Embryonic facial prominence (tissue), 1 donor: ENCODE results near the gene OGDH.
"Not testable (repeated sequence)": the region's sequence is repeated elsewhere in the genome, so short reads cannot be mapped to it uniquely, and the experiment has no call there.

Experiments
- DNase-seq: peaks from one replicate; pipeline ENCODE4 v3.0.0-alpha.2; 2016; ENCODE audit errors: extremely low spot score

OGDH gene

DNA sequence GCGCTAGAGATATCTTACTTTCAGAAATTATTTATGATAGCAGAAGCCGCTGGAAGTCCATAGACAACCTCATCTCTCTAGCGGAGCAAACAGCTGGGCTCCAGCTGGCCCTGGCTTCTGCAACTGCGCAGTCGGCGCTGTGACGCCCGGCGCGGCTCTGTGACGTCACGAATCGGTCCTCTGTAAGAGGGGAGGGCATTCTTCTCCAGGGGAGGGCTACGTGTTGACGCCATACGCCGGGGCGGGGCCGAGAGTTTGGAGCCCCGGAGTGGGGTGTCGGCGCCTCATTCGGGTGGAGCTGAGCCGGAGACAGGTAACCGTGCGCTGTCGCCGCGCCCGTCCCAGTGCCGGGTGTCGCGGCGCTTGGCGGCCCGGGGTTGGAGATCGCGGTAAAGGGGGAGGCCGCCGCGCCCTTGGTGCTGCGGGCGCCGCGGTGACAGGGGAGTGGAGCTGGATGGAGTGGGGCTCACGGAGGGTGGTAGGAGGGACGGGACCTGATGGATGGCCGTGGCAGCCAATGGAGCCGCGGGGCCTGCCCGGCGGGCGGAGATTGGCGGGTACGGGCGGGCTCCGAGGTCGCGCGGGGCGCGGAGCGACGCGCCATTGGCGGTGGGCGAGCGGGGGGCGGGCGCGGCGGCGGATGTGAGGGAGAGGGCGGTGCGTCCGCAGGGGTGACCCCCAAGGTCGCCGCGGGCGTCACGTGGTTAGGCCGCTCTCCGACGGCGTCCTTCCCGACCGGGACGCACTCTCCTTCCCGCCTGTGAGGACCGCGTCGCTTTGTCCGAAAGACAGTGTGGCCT, at the start of gene OGDH:
TSS of gene OGDH (plus strand) at position 287 of the 800 bp plus-strand sequence. CDS start 17,717 bp downstream, outside the sequence.
- peak; percentile 98 for DNase-seq

DNA sequence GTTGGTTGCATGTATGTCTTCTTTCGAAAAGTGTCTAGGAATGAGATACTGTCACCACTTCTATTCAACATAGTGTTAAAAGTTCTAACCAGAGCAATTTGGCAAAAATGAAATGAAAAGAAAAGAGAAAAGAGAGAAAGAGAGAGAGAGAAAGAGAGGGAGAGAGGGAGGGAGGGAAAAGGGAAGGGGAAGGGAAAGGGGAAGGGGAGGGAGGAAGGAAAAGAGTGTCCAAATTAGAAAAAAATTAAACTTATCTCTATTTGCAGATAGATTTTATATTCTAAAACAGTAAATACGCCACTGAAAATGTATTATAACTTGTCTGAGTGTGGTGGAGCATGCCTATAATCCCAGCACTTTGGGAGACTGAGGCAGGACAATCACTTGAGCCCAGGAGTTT, 48.9 kb upstream of the OGDH start:
- DNase-seq: no peak

DNA sequence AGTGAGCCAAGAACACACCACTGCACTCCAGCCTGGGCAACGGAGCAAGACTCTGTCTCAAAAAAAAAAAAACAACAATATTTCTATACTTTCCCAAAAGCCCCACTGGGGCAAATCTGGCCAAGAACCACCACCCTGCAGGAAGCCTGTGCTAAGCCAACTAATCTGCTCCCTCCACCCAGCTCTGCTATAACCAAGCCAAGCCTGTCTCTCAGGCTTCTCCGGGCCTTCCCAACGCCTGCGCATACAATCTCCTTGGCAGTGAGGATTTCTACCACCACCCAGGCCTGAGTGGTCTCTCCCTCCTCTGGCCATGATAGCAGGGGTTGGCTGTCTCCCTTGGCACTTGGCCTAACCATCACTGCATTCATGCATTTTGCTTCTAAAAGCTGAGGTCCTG, 46.9 kb upstream of the OGDH start:
- DNase-seq: no peak

DNA sequence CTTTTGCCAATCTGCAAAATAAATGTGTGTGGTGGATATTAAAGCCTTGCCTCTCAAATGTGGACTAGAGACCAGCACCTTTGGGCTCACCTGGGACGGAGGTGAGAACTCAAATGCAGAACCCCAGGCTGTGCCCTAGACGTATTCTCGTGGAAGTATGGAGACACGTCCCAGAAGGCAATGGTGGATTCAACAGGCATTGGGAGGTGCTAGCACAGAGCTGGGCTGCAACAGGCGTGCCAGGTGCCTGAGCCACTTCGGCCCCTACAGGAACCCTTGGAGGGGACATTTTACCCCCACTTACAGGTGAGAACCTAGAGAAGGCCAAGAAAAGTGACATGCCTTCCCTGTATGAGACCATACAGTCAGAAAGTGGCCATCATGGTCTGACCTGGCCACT, 44.9 kb upstream of the OGDH start:
- DNase-seq: no peak

DNA sequence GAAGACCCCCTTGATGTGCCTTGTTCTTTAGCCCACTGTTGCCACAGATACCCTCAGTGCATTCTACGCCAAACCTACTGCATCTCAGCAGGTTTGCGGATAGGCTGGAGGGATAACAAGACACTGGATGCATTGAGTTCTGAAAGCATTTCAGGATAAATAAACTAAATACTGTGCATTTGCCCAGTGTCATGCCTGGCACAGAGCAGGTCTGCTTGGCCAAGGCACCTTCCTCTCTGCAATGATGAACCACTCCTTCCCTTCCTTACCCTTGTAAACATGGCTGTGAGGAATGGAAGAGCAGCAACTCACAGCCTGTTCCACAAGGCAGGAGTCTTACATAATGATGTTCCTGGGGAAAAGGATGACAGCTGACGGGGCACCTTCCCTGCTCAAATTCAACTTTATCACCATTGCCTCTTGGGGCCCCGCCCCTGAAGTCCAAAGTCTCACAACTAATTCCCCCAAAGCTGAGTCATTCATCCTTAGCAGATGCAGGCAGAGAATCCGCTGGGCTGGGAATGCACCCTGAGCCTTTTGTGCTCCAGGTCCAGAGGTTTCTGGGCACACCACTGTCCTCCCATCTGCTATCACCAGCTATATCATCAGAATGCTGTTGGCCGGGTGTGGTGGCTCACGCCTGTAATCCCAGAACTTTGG, 44.3 kb upstream of the OGDH start:
- no peak for DNase-seq

DNA sequence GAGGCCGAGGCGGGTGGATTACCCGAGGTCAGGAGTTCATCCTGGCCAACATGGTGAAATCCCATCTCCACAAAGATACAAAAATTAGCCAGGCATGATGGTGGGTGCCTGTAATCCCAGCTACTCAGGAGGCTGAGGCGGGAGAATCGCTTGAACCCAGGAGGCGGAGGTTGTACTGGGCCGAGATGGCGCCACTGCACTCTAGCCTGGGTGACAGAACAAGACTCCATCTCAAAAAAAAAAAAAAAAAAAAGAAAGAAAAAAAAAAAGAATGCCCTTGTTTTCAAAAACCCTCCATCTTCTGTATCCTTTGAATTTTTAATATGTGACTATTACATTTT, 43.8 kb upstream of the OGDH start:
- DNase-seq: not testable (repeated sequence)

DNA sequence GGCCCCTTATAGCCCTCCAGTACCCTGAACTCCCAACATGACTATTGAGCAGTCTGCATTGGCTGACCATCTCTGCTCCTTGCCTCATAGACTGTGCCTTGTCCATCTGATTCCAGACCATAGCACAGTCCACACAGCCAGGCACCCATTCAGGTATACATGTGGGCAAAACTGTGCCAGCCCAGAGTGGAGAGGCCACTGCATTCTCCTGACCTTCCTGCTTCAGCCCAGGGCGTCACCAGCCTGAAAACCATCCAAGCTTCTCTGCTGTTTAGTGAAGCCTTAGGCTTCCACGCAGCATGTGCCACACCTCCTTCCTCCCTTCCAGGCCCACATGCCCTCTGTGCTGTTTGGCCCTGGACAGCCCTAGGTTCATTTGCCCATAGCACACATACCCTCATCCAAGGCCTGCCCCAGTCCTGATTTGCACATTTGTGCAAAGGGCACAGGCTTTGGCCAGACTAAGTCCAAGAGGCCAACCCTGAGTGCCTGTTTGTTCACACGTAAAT, 43.2 kb upstream of the OGDH start:
- no peak for DNase-seq

DNA sequence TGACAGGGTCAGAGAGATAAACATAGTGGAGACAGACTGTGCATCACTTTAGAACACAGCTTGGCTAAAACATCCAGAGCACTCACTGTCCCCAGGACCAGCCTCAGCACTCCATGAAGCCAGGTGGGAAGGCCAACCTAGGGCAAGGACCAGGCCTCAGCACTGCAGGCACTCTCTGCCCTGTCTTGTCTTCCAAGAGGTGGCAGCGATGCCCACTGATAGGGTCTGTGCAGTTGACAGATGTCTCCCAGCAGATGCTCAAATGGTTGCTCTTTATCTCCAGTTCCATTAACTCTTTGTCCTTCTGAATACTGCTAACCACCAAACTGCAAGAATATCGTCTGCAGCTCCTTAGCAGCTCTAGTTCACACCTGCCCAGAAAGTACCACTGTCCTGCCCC, 41.8 kb upstream of the OGDH start:
- no peak for DNase-seq

DNA sequence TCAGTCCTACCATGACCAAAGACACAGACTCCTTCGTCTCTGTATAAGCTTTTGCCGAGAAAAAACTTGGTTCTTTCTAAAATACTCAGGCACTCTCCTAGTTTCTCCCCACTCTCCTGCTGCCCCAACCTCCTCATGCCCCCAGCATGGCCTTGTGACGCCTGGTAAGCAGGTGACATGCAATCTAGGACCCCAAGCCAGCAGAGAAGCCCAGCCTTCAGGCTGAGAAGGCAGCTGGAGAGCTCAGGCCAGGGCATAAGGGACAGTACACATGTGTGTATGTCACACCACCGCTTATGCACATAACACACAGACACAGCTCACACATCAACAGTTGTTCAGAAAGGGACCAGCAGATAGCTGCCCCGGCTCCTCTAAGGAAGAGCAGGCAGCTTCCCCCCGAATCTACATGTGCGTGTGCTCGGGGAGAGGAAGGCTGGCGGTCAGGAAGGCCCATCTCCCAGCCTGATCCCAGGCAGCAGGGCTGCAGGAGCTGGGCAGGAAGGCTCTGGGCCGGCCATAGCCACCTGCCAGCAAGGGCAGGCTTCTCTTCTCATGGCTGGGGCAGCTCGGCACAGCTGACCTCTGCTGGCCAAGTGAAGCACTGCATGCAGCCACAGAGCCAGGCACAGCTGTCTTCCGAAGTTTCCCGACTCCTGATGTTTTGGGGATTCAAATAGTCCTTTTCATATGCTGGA, 41.2 kb upstream of the OGDH start:
- DNase-seq: no peak

DNA sequence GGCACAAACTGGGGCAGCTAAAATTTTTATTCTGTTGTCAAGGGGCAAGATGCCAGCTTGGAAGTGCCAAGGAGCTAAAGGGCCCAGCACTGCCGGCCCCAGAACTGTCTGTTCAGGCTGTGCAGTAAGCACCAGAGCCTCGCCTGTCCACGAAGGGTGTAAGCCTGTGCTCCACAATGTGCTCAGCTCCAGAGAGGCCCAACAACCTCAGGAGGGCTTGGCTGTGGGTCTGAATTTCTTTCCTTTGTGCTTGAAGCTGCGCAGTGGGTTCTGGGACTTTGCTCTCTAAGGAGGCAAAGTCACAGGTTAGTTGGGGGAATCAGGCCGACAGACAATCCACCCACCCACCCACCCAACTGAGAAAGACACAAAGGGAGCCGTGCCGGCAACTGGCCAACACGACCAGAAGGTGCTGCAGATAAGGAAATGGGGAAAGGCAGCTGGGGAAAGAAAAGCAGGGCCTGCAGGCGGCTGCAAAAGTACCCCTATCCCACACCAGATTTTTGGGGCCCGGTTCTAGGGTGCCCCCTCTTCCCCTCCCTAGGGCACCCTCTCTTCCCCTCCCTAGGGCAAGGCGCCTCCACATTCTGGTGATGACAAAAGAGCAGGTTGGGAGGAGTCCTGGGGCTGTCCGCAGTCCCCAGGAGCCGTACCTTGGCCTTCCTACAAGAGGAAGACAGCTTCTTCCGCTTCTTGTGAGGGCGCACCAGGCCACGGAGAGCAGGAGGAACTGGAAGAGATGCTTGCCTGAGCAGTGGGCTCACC, 40.5 kb upstream of the OGDH start:
- DNase-seq: no peak

DNA sequence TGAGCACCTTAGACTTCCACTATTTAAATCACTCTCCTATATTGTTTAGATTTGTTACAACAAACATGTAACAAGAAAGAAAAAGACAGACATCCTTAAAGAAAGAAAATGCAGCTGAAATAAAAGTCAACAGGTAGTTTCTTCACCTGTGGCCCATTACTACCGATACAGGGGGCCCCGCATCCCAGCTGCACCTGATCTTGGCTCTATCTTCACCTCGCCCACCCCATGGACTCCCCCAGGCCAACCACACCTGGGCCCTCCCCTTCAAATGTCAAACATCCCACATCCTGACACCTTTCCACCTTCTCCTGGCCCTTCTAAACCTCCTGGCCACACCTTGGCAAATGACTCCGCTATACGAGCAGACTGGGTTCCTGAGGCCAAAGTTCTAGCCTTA, 39.7 kb upstream of the OGDH start:
- no peak for DNase-seq

DNA sequence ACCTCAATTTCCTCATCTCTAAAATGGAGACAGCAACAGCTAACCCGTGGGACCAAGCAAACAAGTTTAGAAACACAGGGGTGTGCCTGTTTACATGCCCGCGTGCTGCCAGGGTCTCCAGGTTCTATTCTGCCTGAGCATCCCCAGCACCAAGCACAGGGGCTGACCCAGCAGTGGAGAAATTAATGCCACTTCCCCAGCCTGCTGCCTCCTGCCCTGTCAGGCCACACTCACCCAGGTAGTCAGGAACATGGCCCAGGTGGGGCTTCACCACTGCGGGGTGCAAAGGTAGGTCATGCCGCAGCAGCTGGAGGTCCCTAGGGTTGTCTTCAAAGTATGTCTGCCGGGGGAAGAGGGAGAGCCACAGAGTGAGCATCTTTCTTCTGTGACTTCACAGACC, 38.5 kb upstream of the OGDH start:
- no peak for DNase-seq

DNA sequence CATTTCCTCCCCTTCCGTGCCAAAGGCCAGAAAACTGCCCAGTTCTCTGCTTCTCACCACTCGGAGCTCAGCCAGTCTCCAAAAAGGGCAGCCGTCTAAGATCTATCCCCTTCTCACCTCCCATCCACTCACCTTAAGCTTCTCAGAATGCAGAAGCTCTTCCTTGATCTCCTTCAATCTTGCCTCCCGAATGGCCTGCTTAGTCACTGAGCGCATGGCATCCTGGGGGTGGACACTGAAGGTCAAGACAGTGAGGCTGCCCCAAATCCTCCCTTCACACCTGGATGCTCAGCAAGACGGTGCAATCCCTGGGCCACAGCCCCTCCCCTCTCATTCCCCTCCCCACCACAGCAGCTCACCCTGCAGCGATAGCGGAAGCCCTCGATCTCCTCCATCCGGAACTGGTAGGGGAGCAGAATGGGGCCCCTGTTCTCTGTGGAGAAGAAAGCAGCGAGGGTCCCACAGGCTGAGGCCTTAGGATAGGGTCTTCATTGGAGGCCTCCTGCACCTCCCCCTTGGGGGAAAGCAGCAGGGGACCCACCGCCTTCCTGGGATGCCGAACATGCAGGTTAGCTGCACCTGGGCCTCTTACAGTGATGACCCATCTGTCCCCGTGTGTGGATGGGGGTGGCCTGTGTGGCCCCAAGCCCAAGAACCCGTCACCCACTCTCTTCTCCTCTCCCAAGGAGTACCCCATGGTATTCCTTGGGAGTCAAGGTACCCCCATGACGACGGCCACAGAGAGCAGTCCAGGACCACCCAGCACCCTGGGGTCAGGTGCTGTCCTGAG, 37.5 kb upstream of the OGDH start:
- no peak for DNase-seq

DNA sequence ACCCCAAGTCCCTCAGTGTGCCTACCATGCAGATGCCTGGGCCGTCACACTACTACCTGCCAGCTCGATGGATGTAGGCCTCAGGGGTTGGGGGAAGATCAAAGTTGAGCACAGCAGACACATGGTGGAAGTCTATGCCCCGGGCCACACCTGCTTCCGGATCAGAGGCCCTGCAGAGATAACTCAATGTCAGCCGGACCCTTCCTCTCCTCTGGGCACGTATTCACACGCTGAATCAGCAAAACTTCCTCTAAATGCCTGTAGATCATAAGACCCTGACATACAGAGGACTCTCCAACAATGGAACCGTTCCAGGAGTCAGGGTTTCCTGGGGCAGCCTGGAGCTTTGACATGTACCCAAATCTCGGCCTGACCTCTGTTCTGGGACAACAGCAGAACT, 36.5 kb upstream of the OGDH start:
- DNase-seq: no peak

DNA sequence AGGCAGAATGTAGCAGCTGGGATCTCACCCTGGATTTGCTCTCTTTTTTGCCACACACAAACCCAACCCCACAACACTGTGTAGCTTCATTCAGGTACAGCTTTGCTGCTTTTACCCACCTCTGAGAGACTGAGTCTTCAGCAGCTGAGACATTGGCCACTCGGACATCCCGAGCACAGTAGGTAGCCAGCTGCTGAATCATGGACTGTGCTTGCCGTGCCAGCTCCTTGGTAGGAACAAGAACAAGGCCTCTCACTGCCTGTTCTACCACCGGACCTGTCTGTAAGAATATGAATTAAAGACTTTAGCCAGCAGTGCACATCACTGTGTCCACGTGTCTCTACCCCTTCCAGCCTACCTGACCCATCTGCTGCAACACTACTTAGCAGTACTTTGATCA, 33.7 kb upstream of the OGDH start:
- no peak for DNase-seq

DNA sequence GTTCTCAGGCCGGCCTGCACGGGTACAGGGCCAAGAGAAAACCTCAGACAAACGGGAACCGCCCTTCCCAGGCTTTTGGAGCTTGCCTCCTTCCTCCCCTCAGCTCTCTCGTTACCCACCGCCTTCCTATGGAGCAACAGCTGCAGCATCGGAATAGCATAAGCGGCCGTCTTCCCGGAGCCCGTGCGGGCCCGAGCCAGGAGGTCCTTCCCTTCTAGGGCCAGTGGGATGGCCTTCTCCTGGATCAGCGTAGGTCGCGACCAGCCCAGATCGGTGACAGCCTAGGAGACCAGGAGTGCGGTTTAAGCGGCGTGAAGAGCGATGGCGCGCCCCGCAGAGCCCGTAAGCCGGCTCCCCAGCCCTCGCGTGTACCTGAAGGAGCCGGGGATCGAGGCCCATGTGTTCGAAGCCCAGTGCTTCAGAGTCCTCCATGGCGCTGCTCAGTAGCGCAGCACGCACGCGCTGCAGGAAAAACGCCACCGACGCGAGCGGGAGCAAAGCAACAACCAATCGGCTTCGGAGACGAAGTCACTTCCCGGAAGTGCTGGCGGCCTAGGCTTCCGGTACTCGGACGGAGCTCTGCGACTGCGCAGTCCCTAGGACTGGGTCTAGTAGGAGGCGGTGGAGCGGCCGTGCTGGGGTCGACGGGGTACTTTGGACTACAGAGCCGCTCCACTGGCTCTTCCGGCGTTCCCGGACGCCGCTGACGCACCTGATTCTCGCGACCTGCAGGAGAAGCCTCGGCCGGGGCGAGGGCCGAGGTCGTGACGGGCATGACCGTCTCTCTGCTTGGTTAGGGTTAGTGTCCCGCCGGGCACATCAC, 32.8 kb upstream of the OGDH start, which contains the start of gene DDX56:
TSS of gene DDX56 (minus strand) at position 445 of the 823 bp plus-strand sequence. CDS start at position 432, 13 bp downstream.
- peak; percentile 88 for DNase-seq

DNA sequence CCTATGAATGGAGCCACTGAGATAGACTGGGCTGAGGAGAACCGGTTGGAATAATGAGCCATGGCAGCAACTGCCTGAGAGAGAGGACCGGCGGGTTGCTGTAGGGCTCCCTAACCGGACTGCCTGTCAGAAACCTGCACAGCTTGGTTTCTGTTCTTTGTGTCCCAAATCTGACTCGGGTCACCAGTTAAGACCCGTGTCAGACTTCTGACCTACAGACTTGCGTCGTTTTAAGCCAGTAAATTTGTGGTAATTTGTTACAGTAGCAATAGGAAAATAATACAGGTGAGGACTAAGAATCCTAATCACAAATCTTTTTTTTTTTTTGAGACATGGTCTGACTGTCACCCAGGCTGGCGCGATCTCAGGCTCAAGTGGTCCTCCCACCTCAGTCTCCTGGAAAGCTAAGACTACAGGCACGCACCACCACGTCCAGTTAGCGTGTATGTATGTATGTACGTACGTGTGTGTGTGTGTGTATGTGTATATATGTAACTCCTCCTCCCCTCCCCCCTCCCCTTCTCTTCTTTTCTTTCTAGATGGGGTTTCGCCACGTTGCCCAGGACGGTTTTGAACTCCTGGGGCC, 32.0 kb upstream of the OGDH start:
- no peak for DNase-seq

DNA sequence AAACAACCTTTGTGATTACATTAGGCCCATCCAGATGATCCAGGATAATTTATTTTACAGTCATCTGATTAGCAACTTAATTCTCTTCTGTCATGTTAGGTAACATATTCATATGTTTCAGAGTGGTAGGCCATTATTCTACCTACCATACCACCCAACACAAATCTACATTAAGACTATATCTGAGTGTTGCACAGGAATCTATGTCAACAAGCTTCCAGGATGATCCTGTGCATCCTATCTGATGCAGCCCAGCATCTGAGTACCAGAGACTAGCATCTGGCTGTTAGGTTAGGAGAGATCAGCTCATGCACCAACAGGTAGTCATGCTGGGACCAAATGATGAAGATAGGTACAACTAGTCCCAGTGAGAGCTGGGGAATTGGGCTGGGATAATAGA, 31.4 kb upstream of the OGDH start:
- DNase-seq: no peak

DNA sequence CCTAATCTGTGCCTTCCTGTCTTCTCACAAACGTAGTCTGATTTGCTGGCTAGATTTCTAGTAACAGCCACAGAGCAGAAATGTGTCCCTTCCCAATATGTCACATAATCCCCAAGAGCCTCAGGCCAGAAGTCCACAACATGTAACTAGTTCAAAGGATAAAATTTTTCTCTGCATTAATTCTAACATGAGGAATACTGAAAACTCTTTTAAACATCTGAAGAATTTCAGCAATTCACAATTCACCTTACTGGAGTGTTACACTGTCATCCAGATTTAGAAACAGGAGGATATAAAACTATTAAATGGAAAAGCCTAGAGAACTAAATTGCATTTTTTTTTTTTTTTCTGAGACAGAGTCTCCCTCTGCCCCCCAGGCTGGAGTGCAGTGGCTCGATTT, 30.2 kb upstream of the OGDH start:
- DNase-seq: no peak
